Sciatic nerve (tissue), 2 donors: ENCODE measurements around the gene LY9. TPM values are rescaled to one million over a fixed set of nuclear protein-coding genes. Genes with fewer than 3 reads are reported as not detected.

Source experiments
- ATAC-seq: fragments of 200-7000 bp; cut with Tn5 transposase; one replicate; pipeline ENCODE4 v1.9.1; 2020; ENCODE audit warnings: mild to moderate bottlenecking, moderate library complexity
- DNase-seq: peaks from one replicate; pipeline ENCODE4 v3.0.0-alpha.2; 2020; ENCODE audit warnings: low spot score
- intact Hi-C: fragments of 100-400 bp; cut with DNase I; formaldehyde crosslinking; loops from one replicate; pipeline ENCODE4 v1.14.2; 2022
- total RNA-seq: library from RNA; stranded (reverse); fragmentation: NEBNext Ultra II Directional; extraction: Animal tissue kit (Norgen Biotek cat#: 25700); gene quantifications from one replicate; pipeline ENCODE4 v1.2.1, GENCODE V29; 2021
- donor health status: DM: no; HTN: no; CAD: no.
- donor health status: DM: no; HTN: no; CAD: no.

The LY9 gene
- total RNA-seq, 1 donor from 2014 or later: 1.2 TPM

- intact Hi-C loops: no loop called here
- ATAC-seq (no peak), DNase-seq (no peak)
These were observed 33.8 kb downstream of the LY9 start for GRCh38 chr1:160829766-160830165.

GRCh38 chr1:160830321-160831153 is 34.6 kb downstream of the LY9 start:
- intact Hi-C loops: no loop called here
- peak; percentile 76 for DNase-seq
- no peak for ATAC-seq

- ATAC-seq (no peak), DNase-seq (no peak)
- intact Hi-C loops: no loop called here
These were observed 39.1 kb downstream of the LY9 start for GRCh38 chr1:160834945-160835565.

- ATAC-seq (no peak), DNase-seq (no peak)
- intact Hi-C loops: no loop called here
These were observed 39.8 kb downstream of the LY9 start for GRCh38 chr1:160835751-160836150.

GRCh38 chr1:160836561-160836960 is 40.6 kb downstream of the LY9 start:
- intact Hi-C loops: no loop called here
- no peak for ATAC-seq
- no peak for DNase-seq

- intact Hi-C loops: no loop called here
- peak; percentile 61 for ATAC-seq
- DNase-seq: no peak
These were observed 41.1 kb downstream of the LY9 start for GRCh38 chr1:160836981-160837557.

- DNase-seq (peak; percentile 62), ATAC-seq (peak; percentile 78)
- intact Hi-C loops: no loop called here
These were observed 41.7 kb downstream of the LY9 start for GRCh38 chr1:160837558-160838205.

- DNase-seq (no peak), ATAC-seq (no peak)
- intact Hi-C loops: no loop called here
These were observed 42.9 kb downstream of the LY9 start for GRCh38 chr1:160838888-160839287.

GRCh38 chr1:160839746-160840145 is 43.8 kb downstream of the LY9 start:
- intact Hi-C loops: no loop called here
- ATAC-seq: no peak
- DNase-seq: no peak

GRCh38 chr1:160841079-160841478 is 45.1 kb downstream of the LY9 start:
- intact Hi-C loops: no loop called here
- ATAC-seq (no peak), DNase-seq (no peak)

GRCh38 chr1:160844447-160845232 is 48.7 kb downstream of the LY9 start:
- ATAC-seq (no peak), DNase-seq (no peak)
- intact Hi-C loops: no loop called here

GRCh38 chr1:160846281-160846680 is 50.3 kb downstream of the LY9 start:
- no peak for ATAC-seq
- intact Hi-C loops: no loop called here
- no peak for DNase-seq

- no peak for DNase-seq
- intact Hi-C loops: no loop called here
- ATAC-seq: no peak
These were observed 54.6 kb downstream of the LY9 start for GRCh38 chr1:160850541-160850940.

GRCh38 chr1:160850993-160851392 is 55.0 kb downstream of the LY9 start:
- ATAC-seq (no peak), DNase-seq (no peak)
- intact Hi-C loops: no loop called here

- DNase-seq: no peak
- ATAC-seq: no peak
- intact Hi-C loops: no loop called here
These were observed 57.0 kb downstream of the LY9 start for GRCh38 chr1:160853014-160853413.

- DNase-seq (no peak), ATAC-seq (no peak)
- intact Hi-C loops: no loop called here
These were observed 57.8 kb downstream of the LY9 start for GRCh38 chr1:160853754-160854153.

- no peak for ATAC-seq
- no peak for DNase-seq
- intact Hi-C loops: no loop called here
These were observed 59.4 kb downstream of the LY9 start for GRCh38 chr1:160855181-160855981.

- DNase-seq (no peak), ATAC-seq (no peak)
- intact Hi-C loops: no loop called here
These were observed 62.1 kb downstream of the LY9 start for GRCh38 chr1:160858097-160858496.
